Coronary artery (tissue), 2 donors: Measurements from ENCODE around the gene YKT6.

Experiments
- DNase-seq: peaks from one replicate; pipeline ENCODE4 v3.0.0-alpha.2; 2017; ENCODE audit warnings: low spot score
- H3K27ac ChIP-seq, 2 donors: fragments of 200-600 bp; sonication (generic); one replicate each; pipeline ENCODE4 v1.5.1; 2016 to 2019
- H3K4me3 ChIP-seq: fragments of 200-600 bp; sonication (generic); 2 replicates; pipeline ENCODE4 v1.5.1; 2016; ENCODE audit warnings: mild to moderate bottlenecking, moderate library complexity
- CTCF ChIP-seq: fragments of 200-600 bp; sonication (generic); IDR thresholded peaks from one replicate; pipeline ENCODE4 v1.5.1; 2019; ENCODE audit warnings: antibody characterized with exemption

Gene YKT6

GRCh38 chr7:44216019-44216418 lies 15.2 kb downstream of the YKT6 start:
- Histone ChIP-seq H3K4me3 (no peak overlapping the region), H3K27ac (no peak overlapping the region)
- no peak for TF ChIP-seq CTCF
- DNase-seq: no peak

- no peak overlapping the region for H3K4me3 ChIP-seq
- no peak overlapping the region for H3K27ac ChIP-seq
- no peak for DNase-seq
- TF ChIP-seq CTCF: no peak
These were observed 15.9 kb downstream of the YKT6 start for GRCh38 chr7:44216521-44217222.

DNA sequence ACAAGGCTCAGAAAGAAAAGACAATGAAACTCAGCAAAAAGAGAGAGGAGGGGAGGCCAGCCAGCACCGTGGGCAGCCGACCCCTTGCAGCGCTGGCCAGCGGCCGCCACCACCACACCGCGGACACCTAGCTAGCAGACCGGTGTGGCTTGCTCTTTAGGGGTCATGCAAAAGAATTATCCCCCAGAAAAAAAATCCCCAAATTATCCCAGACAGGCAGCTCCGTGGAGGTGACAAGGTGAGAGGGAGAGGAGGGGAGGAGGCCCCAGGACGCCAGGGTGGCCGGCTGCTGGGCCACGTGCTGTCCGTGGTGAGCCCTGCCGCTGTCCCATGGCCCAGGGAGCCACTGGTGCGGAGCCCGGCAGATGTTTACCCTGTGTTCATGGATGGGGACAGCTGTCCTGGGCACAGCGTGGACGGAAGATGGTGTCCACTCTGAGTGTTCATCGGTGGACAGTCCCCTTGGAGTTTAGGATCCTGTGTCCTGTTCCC lies 16.5 kb downstream of the YKT6 start:
- no peak for DNase-seq
- no peak for TF ChIP-seq CTCF
- Histone ChIP-seq H3K4me3 (no peak overlapping the region), H3K27ac (no peak overlapping the region)

DNA sequence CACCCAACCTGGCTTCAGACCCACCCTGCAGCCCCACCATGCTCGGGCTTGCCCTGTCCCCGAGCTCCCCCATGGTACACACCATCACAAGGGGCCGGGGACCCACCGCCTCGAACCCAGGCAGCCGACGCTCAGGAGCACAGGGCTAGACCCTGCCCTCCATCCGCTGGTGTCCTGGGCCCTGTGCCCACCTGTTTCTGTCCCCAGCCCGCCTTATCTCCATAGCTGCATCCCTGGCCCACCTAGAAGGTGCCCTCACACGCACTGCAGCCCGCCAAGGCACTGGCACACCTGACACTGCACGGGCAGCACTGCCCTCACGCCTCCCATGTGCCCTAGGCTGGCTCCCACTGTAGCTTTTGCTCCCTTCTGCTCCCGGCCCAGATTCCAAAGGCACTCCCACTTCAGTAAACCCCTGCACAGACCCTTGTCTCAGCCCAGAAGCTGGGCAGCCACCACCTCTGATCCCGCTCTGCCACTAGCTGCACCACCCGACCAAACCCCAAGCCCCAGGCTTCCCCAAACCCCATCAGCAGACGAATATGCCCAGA lies 17.1 kb downstream of the YKT6 start:
- DNase-seq: no peak
- no peak for TF ChIP-seq CTCF
- no peak overlapping the region for H3K4me3 ChIP-seq
- no peak overlapping the region for H3K27ac ChIP-seq

DNA sequence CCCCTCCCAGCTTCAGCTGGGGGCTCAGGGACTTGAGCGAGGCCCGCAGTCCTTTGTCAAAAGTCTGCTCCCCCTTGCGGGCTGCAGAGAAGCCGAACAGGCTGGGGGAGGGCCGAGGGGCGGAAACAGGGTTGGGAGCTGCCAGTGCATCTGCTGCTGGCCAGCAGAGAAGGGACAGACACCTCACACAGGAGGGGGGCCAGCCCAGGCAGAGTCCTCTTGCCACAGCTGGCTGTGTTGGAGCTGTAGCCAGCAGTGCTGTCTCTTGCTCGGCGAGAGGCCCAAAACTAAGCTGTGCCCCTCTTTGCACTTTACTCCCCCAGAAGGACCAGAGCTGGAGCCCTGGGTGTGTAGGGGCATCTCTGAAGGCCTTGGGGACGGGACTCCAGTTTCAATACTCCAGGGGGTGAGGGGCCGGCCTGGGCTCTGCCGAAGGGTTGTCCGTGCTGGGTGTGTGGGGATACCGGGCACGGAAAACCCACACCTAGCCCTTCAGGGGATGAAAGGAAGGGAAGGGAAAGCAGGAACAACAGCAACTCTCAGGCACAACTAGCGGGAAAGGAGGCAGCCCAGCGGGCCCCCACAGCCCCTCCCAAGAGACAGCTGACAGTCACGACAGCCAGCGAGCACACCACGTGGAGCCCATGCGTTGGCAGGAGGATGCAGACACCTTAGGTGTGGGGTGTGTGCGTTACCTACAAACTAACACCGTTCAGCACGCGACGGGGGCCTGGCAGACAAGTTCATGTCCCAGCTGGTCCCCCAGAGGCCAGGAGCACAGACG lies 17.8 kb downstream of the YKT6 start:
- TF ChIP-seq CTCF: no peak
- DNase-seq: no peak
- no peak overlapping the region for H3K4me3 ChIP-seq
- no peak overlapping the region for H3K27ac ChIP-seq

DNA sequence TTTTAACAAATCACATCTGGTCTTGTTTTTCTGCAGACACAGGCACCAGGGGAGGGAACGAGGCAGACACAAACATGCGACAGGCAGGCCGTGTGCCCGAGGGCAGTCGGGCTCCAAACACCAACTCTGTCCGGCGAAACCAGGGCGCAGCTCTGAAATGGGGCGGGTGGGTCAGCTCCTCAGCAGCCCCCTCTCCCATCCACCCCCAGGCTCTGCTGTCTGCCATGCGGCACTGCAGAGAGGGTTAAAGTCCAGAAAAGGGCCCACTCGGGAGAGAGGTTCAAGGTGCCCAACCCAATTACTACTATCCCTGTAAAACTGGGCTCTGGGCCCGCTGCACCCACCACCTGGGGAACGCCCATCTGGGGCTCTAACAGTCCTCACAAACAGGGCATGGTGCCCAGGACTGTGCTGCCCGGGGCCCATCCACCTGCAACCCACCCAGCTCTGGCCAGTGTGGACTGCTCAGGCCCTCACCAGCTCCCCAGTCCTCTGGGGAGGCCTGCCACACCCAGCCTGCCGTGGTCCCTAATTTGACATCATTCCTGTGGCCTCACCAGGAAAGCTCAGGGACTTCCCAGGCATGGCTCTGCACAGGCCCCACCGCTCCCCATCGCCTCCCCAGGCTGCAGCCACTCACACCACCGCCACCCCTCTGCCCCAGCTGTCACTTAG lies 18.7 kb downstream of the YKT6 start:
- TF ChIP-seq CTCF: no peak
- no peak overlapping the region for H3K27ac ChIP-seq
- no peak overlapping the region for H3K4me3 ChIP-seq
- no peak for DNase-seq
